GM10266 (cell line): ENCODE measurements around the gene HTR3D.
A peak's percentile ranks its signal among the peaks of the same experiment; 100 is the strongest.
"Not testable (repeated sequence)": the region's sequence is repeated elsewhere in the genome, so short reads cannot be mapped to it uniquely, and the experiment has no call there.

Source experiments
- DNase-seq: peaks from one replicate; pipeline ENCODE4 v3.0.0; 2012; ENCODE audit errors: extremely low spot score
- TF ChIP-seq, protein P1 (sequence below): IDR thresholded peaks from 2 replicates; pipeline ENCODE4 v1.5.1; 2012; ENCODE audit warnings: mild to moderate bottlenecking, low read depth; ENCODE audit not compliant: control insufficient read depth, insufficient read depth; ENCODE audit errors: missing control alignments

HTR3D gene

GRCh38 chr3:183991403-183991802 is 40.1 kb upstream of the HTR3D start:
- TF ChIP-seq, protein P1, sequence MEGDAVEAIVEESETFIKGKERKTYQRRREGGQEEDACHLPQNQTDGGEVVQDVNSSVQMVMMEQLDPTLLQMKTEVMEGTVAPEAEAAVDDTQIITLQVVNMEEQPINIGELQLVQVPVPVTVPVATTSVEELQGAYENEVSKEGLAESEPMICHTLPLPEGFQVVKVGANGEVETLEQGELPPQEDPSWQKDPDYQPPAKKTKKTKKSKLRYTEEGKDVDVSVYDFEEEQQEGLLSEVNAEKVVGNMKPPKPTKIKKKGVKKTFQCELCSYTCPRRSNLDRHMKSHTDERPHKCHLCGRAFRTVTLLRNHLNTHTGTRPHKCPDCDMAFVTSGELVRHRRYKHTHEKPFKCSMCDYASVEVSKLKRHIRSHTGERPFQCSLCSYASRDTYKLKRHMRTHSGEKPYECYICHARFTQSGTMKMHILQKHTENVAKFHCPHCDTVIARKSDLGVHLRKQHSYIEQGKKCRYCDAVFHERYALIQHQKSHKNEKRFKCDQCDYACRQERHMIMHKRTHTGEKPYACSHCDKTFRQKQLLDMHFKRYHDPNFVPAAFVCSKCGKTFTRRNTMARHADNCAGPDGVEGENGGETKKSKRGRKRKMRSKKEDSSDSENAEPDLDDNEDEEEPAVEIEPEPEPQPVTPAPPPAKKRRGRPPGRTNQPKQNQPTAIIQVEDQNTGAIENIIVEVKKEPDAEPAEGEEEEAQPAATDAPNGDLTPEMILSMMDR: no peak
- no peak for DNase-seq

- TF ChIP-seq, protein P1: no peak
- DNase-seq: no peak
Observed at GRCh38 chr3:184001761-184002160, 29.8 kb upstream of the HTR3D start.

- TF ChIP-seq, protein P1: no peak
- no peak for DNase-seq
Observed at GRCh38 chr3:184002469-184002868, 29.1 kb upstream of the HTR3D start.

DNA sequence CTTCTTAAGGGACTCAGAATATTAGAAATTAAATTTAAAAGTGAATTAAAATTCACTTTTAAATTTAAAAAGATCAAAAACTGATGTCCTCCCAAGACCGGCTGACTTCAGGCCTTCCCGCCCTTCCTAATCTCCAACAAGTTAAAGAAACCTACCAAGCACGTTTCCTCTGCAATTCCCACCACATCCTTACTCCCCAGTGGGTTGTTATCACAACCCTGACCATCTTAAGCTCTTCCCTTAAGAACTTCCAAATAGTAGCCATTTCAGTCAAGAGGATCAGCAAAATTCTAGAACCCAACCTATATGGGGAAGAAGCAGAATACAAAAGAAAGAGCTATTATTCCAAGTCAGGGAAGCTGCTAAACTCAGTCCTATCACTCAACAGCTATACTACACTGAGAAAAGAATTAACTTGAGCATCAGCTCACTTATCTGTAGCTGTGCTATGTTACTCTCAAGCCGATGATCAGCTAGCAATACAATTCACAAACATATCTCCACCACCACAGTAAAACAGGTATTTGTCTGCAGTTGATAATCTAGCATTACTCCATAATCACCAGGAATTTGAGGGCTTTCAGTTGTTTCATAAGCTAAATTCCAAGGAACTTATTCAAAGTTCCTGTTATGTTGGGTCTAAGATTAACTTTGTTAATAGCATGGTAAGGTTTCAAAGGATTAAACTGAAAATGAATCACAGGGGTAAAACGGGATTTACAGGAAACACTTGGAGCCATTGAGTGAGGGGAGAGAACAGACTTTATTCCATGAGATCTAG is 28.2 kb upstream of the HTR3D start:
- no peak for DNase-seq

GRCh38 chr3:184004476-184004875 is 27.1 kb upstream of the HTR3D start:
- TF ChIP-seq, protein P1: no peak
- DNase-seq: no peak

More for the DNA sequence above, 28.2 kb upstream of the HTR3D start:
- TF ChIP-seq, protein P1: no peak

- TF ChIP-seq, protein P1: no peak
- peak; percentile 57 for DNase-seq
Observed at GRCh38 chr3:184005941-184006507, 25.5 kb upstream of the HTR3D start.

- DNase-seq: not testable (repeated sequence)
Observed at GRCh38 chr3:184007143-184007813, 24.3 kb upstream of the HTR3D start.
